ENCODE data around the gene CMIP.

- TF ChIP-seq CTCF (conservative IDR thresholded peaks at IDR 0.05; ENCODE audit: low read length): no peak
- no peak for TF ChIP-seq EZH2phosphoT487 (IDR thresholded peaks at IDR 0.05; ENCODE audit: borderline replicate concordance)
These were observed 197.5 kb downstream of the CMIP start for GRCh38 chr16:81642107-81642436.

Data from Loucy (cell line).